Neural cell (in vitro differentiated cells): ENCODE results near the gene SSTR4. TPM values are rescaled to one million over a fixed set of nuclear protein-coding genes. Genes with fewer than 3 reads are reported as not detected.

ENCODE experiments used
- H2AFZ ChIP-seq: fragments of 200-600, 300-800 bp; sonication (generic), shearing (Covaris generic); 2 replicates; pipeline ENCODE4 v1.6.0; 2014; ENCODE audit warnings: low read depth, mild to moderate bottlenecking, antibody characterized with exemption, low read length, moderate library complexity
- H3F3A ChIP-seq: fragments of 200-600 bp; shearing (Covaris generic); 2 replicates; pipeline ENCODE4 v1.6.1; 2016; ENCODE audit warnings: mild to moderate bottlenecking, moderate library complexity, mixed read lengths, antibody characterized with exemption, low read length; ENCODE audit not compliant: insufficient read depth, poor library complexity, severe bottlenecking
- H3K27ac ChIP-seq: fragments of 200-600, 300-800 bp; sonication (generic), shearing (Covaris generic); 2 replicates; pipeline ENCODE4 v1.5.1; 2014; ENCODE audit warnings: mild to moderate bottlenecking, low read length, moderate library complexity
- H3K27me3 ChIP-seq: fragments of 300-800, 200-600 bp; sonication (generic), shearing (Covaris generic); 2 replicates; pipeline ENCODE4 v1.6.0; 2014; ENCODE audit warnings: mild to moderate bottlenecking, low read depth, low read length, moderate library complexity; ENCODE audit not compliant: insufficient read depth
- H3K36me3 ChIP-seq: fragments of 300-800, 200-600 bp; sonication (generic), shearing (Covaris generic); 2 replicates; pipeline ENCODE4 v1.5.1; 2014; ENCODE audit warnings: mild to moderate bottlenecking, antibody characterized with exemption, low read length, moderate library complexity; ENCODE audit not compliant: insufficient read depth
- H3K4me2 ChIP-seq: fragments of 300-800, 200-600 bp; sonication (generic), shearing (Covaris generic); 2 replicates; pipeline ENCODE4 v1.6.0; 2014; ENCODE audit warnings: mild to moderate bottlenecking, low read length
- H3K4me3 ChIP-seq: fragments of 300-800, 200-600 bp; sonication (generic), shearing (Covaris generic); 2 replicates; pipeline ENCODE4 v1.5.1; 2014; ENCODE audit warnings: mild to moderate bottlenecking, low read length, moderate library complexity
- H3K79me2 ChIP-seq: fragments of 200-600 bp; shearing (Covaris generic); replicated peaks from 2 replicates; pipeline ENCODE4 v1.6.0; 2014; ENCODE audit warnings: mild to moderate bottlenecking, low read length, moderate library complexity; ENCODE audit not compliant: insufficient read depth
- H3K9ac ChIP-seq: fragments of 300-800, 200-600 bp; sonication (generic), shearing (Covaris generic); 2 replicates; pipeline ENCODE4 v1.6.1; 2016; ENCODE audit warnings: mild to moderate bottlenecking, low read length, mixed read lengths
- H3K9me2 ChIP-seq: fragments of 200-600 bp; shearing (Covaris generic); 2 replicates; pipeline ENCODE4 v1.6.1; 2016; ENCODE audit warnings: mild to moderate bottlenecking, low read length, mixed read lengths; ENCODE audit not compliant: insufficient read depth
- H3K9me3 ChIP-seq: fragments of 200-600, 300-800 bp; sonication (generic), shearing (Covaris generic); 2 replicates; pipeline ENCODE4 v1.6.1; 2016; ENCODE audit warnings: mild to moderate bottlenecking, mixed run types, low read length, moderate library complexity, mixed read lengths
- H4K20me1 ChIP-seq: fragments of 200-600 bp; shearing (Covaris generic); 2 replicates; pipeline ENCODE4 v1.6.1; 2016; ENCODE audit warnings: mild to moderate bottlenecking, mixed run types; ENCODE audit not compliant: insufficient read depth
- EP300 ChIP-seq: fragments of 450-650 bp; conservative IDR thresholded peaks from 2 replicates; pipeline ENCODE4 v1.6.1; 2014; ENCODE audit warnings: antibody characterized with exemption, mild to moderate bottlenecking, moderate library complexity; ENCODE audit not compliant: poor library complexity, severe bottlenecking
- EZH2 ChIP-seq: fragments of 200-600, 300-800 bp; shearing (Covaris generic), sonication (generic); IDR thresholded peaks from 2 replicates; pipeline ENCODE4 v1.6.1; 2014; ENCODE audit warnings: antibody characterized with exemption, low read length, borderline replicate concordance, mild to moderate bottlenecking; ENCODE audit not compliant: insufficient read depth, poor library complexity, severe bottlenecking
- MXI1 ChIP-seq: fragments of 450-650 bp; conservative IDR thresholded peaks from 2 replicates; pipeline ENCODE4 v1.6.1; 2014; ENCODE audit warnings: antibody characterized with exemption, mild to moderate bottlenecking; ENCODE audit not compliant: poor library complexity, severe bottlenecking
- POLR2AphosphoS5 ChIP-seq: IDR thresholded peaks from 2 replicates; pipeline ENCODE4 v1.6.1; 2012
- RAD21 ChIP-seq: fragments of 450-650 bp; conservative IDR thresholded peaks from 2 replicates; pipeline ENCODE4 v1.6.1; 2014; ENCODE audit warnings: antibody characterized with exemption, mild to moderate bottlenecking, moderate library complexity
- SMC3 ChIP-seq: fragments of 450-650 bp; conservative IDR thresholded peaks from 2 replicates; pipeline ENCODE4 v1.6.1; 2014; ENCODE audit warnings: antibody characterized with exemption, mild to moderate bottlenecking, moderate library complexity; ENCODE audit not compliant: poor library complexity
- TAF1 ChIP-seq: IDR thresholded peaks from 2 replicates; pipeline ENCODE4 v1.6.1; 2012; ENCODE audit warnings: low read depth
- polyA plus RNA-seq: library from polyadenylated mRNA; depleted of rRNA; stranded (reverse); fragments of >200 nt; gene quantifications from 2 replicates; pipeline ENCODE4 v1.2.3, GENCODE V29; 2014
- TF ChIP-seq, protein P1 (sequence below): IDR thresholded peaks from 2 replicates; pipeline ENCODE4 v1.6.1; 2012; ENCODE audit warnings: borderline replicate concordance
- TF ChIP-seq, protein P2 (sequence below): fragments of 450-650 bp; IDR thresholded peaks from 2 replicates; pipeline ENCODE4 v1.5.1; 2014; ENCODE audit warnings: antibody characterized with exemption, mild to moderate bottlenecking, moderate library complexity; ENCODE audit not compliant: poor library complexity, severe bottlenecking

SSTR4 gene
- polyA plus RNA-seq, 1 donor from 2014 or later = not detected

DNA sequence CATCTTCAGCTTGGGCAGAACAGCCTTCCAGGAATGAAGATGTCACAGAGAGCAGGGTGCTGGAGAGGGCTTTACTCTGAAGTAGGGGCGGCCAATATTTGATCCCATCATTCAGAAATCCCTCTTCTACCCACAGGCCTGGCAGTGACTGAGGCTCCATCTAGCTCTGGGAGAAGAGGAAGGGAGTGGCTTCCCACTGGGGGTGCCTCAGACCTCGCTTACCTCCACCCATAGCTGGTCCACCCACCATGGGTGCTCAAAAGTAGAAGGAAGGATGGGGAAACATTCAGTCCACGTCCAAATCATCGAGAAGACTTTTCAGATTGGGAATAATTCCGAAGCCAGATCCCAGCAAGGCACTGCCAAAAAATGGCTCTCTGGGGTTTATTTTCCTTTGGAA, 26.1 kb downstream of the SSTR4 start:
- Histone ChIP-seq H3K9me3 (no peaks in the 10 kb centered on the region), H3F3A (no peaks in the 10 kb centered on the region), H3K9me2 (no peaks in the 10 kb centered on the region), H4K20me1 (no peaks in the 10 kb centered on the region), H3K4me2 (no peak overlapping the region), H3K27ac (no peak overlapping the region), H3K9ac (no peak overlapping the region), H3K79me2 (no peaks in the 10 kb centered on the region), H2AFZ (no peak overlapping the region), H3K4me3 (no peak overlapping the region), H3K27me3 (peaks cover 11% of the 10 kb centered on the region), H3K36me3 (no peaks in the 10 kb centered on the region)
- no peak for TF ChIP-seq POLR2AphosphoS5
- TF ChIP-seq, protein P1, sequence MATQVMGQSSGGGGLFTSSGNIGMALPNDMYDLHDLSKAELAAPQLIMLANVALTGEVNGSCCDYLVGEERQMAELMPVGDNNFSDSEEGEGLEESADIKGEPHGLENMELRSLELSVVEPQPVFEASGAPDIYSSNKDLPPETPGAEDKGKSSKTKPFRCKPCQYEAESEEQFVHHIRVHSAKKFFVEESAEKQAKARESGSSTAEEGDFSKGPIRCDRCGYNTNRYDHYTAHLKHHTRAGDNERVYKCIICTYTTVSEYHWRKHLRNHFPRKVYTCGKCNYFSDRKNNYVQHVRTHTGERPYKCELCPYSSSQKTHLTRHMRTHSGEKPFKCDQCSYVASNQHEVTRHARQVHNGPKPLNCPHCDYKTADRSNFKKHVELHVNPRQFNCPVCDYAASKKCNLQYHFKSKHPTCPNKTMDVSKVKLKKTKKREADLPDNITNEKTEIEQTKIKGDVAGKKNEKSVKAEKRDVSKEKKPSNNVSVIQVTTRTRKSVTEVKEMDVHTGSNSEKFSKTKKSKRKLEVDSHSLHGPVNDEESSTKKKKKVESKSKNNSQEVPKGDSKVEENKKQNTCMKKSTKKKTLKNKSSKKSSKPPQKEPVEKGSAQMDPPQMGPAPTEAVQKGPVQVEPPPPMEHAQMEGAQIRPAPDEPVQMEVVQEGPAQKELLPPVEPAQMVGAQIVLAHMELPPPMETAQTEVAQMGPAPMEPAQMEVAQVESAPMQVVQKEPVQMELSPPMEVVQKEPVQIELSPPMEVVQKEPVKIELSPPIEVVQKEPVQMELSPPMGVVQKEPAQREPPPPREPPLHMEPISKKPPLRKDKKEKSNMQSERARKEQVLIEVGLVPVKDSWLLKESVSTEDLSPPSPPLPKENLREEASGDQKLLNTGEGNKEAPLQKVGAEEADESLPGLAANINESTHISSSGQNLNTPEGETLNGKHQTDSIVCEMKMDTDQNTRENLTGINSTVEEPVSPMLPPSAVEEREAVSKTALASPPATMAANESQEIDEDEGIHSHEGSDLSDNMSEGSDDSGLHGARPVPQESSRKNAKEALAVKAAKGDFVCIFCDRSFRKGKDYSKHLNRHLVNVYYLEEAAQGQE = no peak

GRCh38 chr20:23061734-23062561, 26.8 kb downstream of the SSTR4 start:
- no peak overlapping the region for H3K9ac ChIP-seq
- no peaks in the 10 kb centered on the region for H3K36me3 ChIP-seq
- peaks cover 14% of the 10 kb centered on the region for H3K27me3 ChIP-seq
- no peaks in the 10 kb centered on the region for H3F3A ChIP-seq
- no peak overlapping the region for H3K4me2 ChIP-seq
- TF ChIP-seq, protein P1 = no peak
- no peak for TF ChIP-seq RAD21
- TF ChIP-seq, protein P2, sequence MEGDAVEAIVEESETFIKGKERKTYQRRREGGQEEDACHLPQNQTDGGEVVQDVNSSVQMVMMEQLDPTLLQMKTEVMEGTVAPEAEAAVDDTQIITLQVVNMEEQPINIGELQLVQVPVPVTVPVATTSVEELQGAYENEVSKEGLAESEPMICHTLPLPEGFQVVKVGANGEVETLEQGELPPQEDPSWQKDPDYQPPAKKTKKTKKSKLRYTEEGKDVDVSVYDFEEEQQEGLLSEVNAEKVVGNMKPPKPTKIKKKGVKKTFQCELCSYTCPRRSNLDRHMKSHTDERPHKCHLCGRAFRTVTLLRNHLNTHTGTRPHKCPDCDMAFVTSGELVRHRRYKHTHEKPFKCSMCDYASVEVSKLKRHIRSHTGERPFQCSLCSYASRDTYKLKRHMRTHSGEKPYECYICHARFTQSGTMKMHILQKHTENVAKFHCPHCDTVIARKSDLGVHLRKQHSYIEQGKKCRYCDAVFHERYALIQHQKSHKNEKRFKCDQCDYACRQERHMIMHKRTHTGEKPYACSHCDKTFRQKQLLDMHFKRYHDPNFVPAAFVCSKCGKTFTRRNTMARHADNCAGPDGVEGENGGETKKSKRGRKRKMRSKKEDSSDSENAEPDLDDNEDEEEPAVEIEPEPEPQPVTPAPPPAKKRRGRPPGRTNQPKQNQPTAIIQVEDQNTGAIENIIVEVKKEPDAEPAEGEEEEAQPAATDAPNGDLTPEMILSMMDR = no peak
- TF ChIP-seq MXI1 = no peak
- TF ChIP-seq POLR2AphosphoS5 = no peak
- TF ChIP-seq EP300 = no peak
- no peak for TF ChIP-seq SMC3
- no peak for TF ChIP-seq EZH2
- no peak for TF ChIP-seq TAF1
- no peaks in the 10 kb centered on the region for H4K20me1 ChIP-seq
- H3K4me3 ChIP-seq = no peak overlapping the region
- H3K9me2 ChIP-seq = no peaks in the 10 kb centered on the region
- no peaks in the 10 kb centered on the region for H3K9me3 ChIP-seq
- H2AFZ ChIP-seq = no peak overlapping the region
- no peaks in the 10 kb centered on the region for H3K79me2 ChIP-seq
- H3K27ac ChIP-seq = no peak overlapping the region
